ENCODE results near the gene YPEL1. TPM values are rescaled to one million over a fixed set of nuclear protein-coding genes. Genes with fewer than 3 reads are reported as not detected.
"Not testable (repeated sequence)": the region's sequence is repeated elsewhere in the genome, so short reads cannot be mapped to it uniquely, and the experiment has no call there.

YPEL1 gene
- total and polyA plus RNA-seq, 2 of the 8 experiments (the other 6 are each of a cell fraction or from before 2014, with no cell fraction given), result 6.0 to 6.7 TPM

GRCh38 chr22:21745948-21746347 is 10.4 kb upstream of the YPEL1 start (continued):
- TF ChIP-seq, protein P1, sequence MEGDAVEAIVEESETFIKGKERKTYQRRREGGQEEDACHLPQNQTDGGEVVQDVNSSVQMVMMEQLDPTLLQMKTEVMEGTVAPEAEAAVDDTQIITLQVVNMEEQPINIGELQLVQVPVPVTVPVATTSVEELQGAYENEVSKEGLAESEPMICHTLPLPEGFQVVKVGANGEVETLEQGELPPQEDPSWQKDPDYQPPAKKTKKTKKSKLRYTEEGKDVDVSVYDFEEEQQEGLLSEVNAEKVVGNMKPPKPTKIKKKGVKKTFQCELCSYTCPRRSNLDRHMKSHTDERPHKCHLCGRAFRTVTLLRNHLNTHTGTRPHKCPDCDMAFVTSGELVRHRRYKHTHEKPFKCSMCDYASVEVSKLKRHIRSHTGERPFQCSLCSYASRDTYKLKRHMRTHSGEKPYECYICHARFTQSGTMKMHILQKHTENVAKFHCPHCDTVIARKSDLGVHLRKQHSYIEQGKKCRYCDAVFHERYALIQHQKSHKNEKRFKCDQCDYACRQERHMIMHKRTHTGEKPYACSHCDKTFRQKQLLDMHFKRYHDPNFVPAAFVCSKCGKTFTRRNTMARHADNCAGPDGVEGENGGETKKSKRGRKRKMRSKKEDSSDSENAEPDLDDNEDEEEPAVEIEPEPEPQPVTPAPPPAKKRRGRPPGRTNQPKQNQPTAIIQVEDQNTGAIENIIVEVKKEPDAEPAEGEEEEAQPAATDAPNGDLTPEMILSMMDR (IDR thresholded peaks at IDR 0.05; ENCODE audit: control extremely low read depth in 1 of 3, insufficient read depth in 1 of 3, low read depth in 1 of 3, low read length in 3 of 3), result no peak
- TF ChIP-seq TCF12 (IDR thresholded peaks at IDR 0.05; ENCODE audit: low read depth, low read length), result no peak

GRCh38 chr22:21744917-21745316 is 9.3 kb upstream of the YPEL1 start:
- DNase-seq (ENCODE audit: low read depth in 1 of 2, low spot score in 2 of 2); H2BK20ac ChIP-seq (ENCODE audit: low read length); H2AK5ac ChIP-seq (ENCODE audit: low read depth, low read length); H3K4ac ChIP-seq (replicated peaks; ENCODE audit: insufficient read length, low read depth, low read length); H3K56ac ChIP-seq (replicated peaks; ENCODE audit: insufficient read length, low read depth, low read length); H3K27ac ChIP-seq (ENCODE audit: low read depth, low read length); H3K9me3 ChIP-seq (ENCODE audit: insufficient read depth in 2 of 2, low read depth in 1 of 2, low read length in 1 of 2); H3K27me3 ChIP-seq (replicated peaks in 1 of 4; ENCODE audit: control insufficient read depth in 3 of 4, extremely low read depth in 1 of 4, insufficient read depth in 3 of 4, low read length in 3 of 4); H3K4me2 ChIP-seq (ENCODE audit: insufficient read depth in 1 of 2, low read depth in 2 of 2, low read length in 2 of 2); FAIRE-seq; H3K4me1 ChIP-seq (replicated peaks in 1 of 4; ENCODE audit: control insufficient read depth in 3 of 4, insufficient read depth in 4 of 4, low read length in 3 of 4); H3K79me1 ChIP-seq (ENCODE audit: low read depth, low read length); H2BK120ac ChIP-seq (replicated peaks; ENCODE audit: low read depth, low read length); H3K36me3 ChIP-seq (ENCODE audit: control insufficient read depth in 2 of 4, insufficient read depth in 4 of 4, low read length in 3 of 4); H2BK12ac ChIP-seq (ENCODE audit: low read depth, low read length); H4K91ac ChIP-seq (replicated peaks; ENCODE audit: insufficient read length, low read length); H3K18ac ChIP-seq (ENCODE audit: extremely low read depth, low read length); H2AFZ ChIP-seq (ENCODE audit: low read length); H4K8ac ChIP-seq (ENCODE audit: extremely low read depth, insufficient read depth, low read length); H3K9ac ChIP-seq (replicated peaks in 1 of 4; ENCODE audit: extremely low read depth in 1 of 4, low read depth in 3 of 4, low read length in 3 of 4); H3K79me2 ChIP-seq (ENCODE audit: control insufficient read depth in 1 of 2, insufficient read depth in 2 of 2, low read length in 2 of 2); H3K23me2 ChIP-seq (ENCODE audit: low read depth, low read length); H4K20me1 ChIP-seq (replicated peaks in 1 of 2; ENCODE audit: control insufficient read depth in 1 of 2, insufficient read depth in 2 of 2, low read length in 2 of 2); H3K23ac ChIP-seq (ENCODE audit: insufficient read length); H3K14ac ChIP-seq (ENCODE audit: insufficient read length); H2BK15ac ChIP-seq (ENCODE audit: low read length); H3K4me3 ChIP-seq (ENCODE audit: extremely low read depth in 1 of 4, insufficient read depth in 2 of 4, low read depth in 3 of 4, low read length in 4 of 4); H2BK5ac ChIP-seq (ENCODE audit: low read depth, low read length); H4K5ac ChIP-seq (ENCODE audit: insufficient read length, low read depth, low read length): not testable (repeated sequence)
- CTCF ChIA-PET (ENCODE audit: partially characterized antibody), result interaction anchor here (1.4 kb wide), 1 partner anchor 72 kb away, joined by 3 read pairs; no protein-coding TSS in a partner anchor
- 78% methylated on average over 6 of the region's 6 CpGs; no CpG with 5 or more reads in 1 of the 2 experiments for whole genome bisulfite sequencing, 2 experiments (ENCODE audit: extremely low coverage in 1 of 2, insufficient coverage in 1 of 2, insufficient read length in 1 of 2, insufficient replicate concordance in 2 of 2, low coverage in 1 of 2, low lambda C conversion rate in 2 of 2, missing lambda C conversion rate in 1 of 2)
- POLR2A ChIA-PET (ENCODE audit: partially characterized antibody), result interaction anchor here (0.7 to 1.2 kb wide), 2 partner anchors 9 to 20 kb away, joined by 3 to 4 read pairs; partner anchors contain the start of gene YPEL1

Measured in H1 (cell line).